CD14-positive monocyte (primary cell): ENCODE data around the gene RBM46. TPM values are rescaled to one million over a fixed set of nuclear protein-coding genes. Genes with fewer than 3 reads are reported as not detected.

Experiments used
- DNase-seq, 3 donors: peaks; one replicate each; pipeline ENCODE4 v3.0.0-alpha.2; 2011 to 2022
- H2AFZ ChIP-seq: 2 replicates; pipeline ENCODE4 v1.6.0; 2012; ENCODE audit warnings: mild to moderate bottlenecking, low read depth, low read length, inconsistent platforms; ENCODE audit not compliant: insufficient read depth, poor library complexity, severe bottlenecking
- H3K27ac ChIP-seq, 2 donors: 1 replicate in 1 of 2; 2 replicates in 1 of 2; pipeline ENCODE4 v1.5.1; 2012 to 2013; ENCODE audit warnings: low read length in 2 of 2, control low read depth in 1 of 2, inconsistent platforms in 1 of 2, low read depth in 1 of 2, mild to moderate bottlenecking in 1 of 2
- H3K27me3 ChIP-seq, 2 donors: one replicate each; pipeline versions ENCODE4 v1.6.0 to v1.6.1; 2011 to 2013; ENCODE audit warnings: low read length in 2 of 2; ENCODE audit not compliant: control insufficient read depth in 2 of 2, insufficient read depth in 2 of 2
- H3K36me3 ChIP-seq, 2 donors: replicated peaks in 1 of 2; 1 replicate in 1 of 2; 2 replicates in 1 of 2; pipeline versions ENCODE4 v1.5.1 to v1.6.1; 2012 to 2013; ENCODE audit warnings: low read length in 2 of 2, control low read depth in 1 of 2, inconsistent platforms in 1 of 2, mild to moderate bottlenecking in 1 of 2; ENCODE audit not compliant: insufficient read depth in 2 of 2, control insufficient read depth in 1 of 2
- H3K4me1 ChIP-seq, 2 donors: 1 replicate in 1 of 2; 2 replicates in 1 of 2; pipeline versions ENCODE4 v1.5.1 to v1.6.1; 2012 to 2013; ENCODE audit warnings: low read length in 2 of 2, control low read depth in 1 of 2, inconsistent platforms in 1 of 2, mild to moderate bottlenecking in 1 of 2, moderate library complexity in 1 of 2; ENCODE audit not compliant: insufficient read depth in 2 of 2, control insufficient read depth in 1 of 2
- H3K4me2 ChIP-seq: replicated peaks from 2 replicates; pipeline ENCODE3; 2012; ENCODE audit warnings: low read length, moderate library complexity, mild to moderate bottlenecking; ENCODE audit not compliant: poor library complexity, severe bottlenecking; ENCODE audit errors: extremely low read depth
- H3K4me3 ChIP-seq, 3 experiments: fragments of 200-600 bp in 1 of 3; sonication (generic) in 1 of 3; replicated peaks in 1 of 3; 1 replicate in 2 of 3; 2 replicates in 1 of 3; pipeline ENCODE4 v1.5.1; 2011 to 2013; ENCODE audit warnings: low read length in 3 of 3, mild to moderate bottlenecking in 3 of 3, control low read depth in 2 of 3, low read depth in 2 of 3, inconsistent platforms in 1 of 3, moderate library complexity in 1 of 3
- H3K79me2 ChIP-seq: 2 replicates; pipeline ENCODE4 v1.6.0; 2012; ENCODE audit warnings: mild to moderate bottlenecking, control low read depth, inconsistent platforms, low read length, moderate library complexity; ENCODE audit not compliant: insufficient read depth
- H3K9ac ChIP-seq: 2 replicates; pipeline ENCODE4 v1.6.0; 2017; ENCODE audit warnings: low read length, mild to moderate bottlenecking; ENCODE audit not compliant: insufficient read depth, poor library complexity, severe bottlenecking
- H3K9me3 ChIP-seq, 2 donors: replicated peaks in 1 of 2; 1 replicate in 1 of 2; 2 replicates in 1 of 2; pipeline versions ENCODE4 v1.5.1 to v1.6.1; 2012 to 2013; ENCODE audit warnings: low read length in 2 of 2, control low read depth in 1 of 2; ENCODE audit not compliant: control insufficient read depth in 1 of 2, insufficient read depth in 1 of 2
- H4K20me1 ChIP-seq: 2 replicates; pipeline ENCODE4 v1.6.0; 2012; ENCODE audit warnings: mild to moderate bottlenecking, low read length, control low read depth, moderate library complexity; ENCODE audit not compliant: insufficient read depth
- H3K27ac Mint-ChIP-seq, 7 donors: one replicate each; pipeline ENCODE4 v1.8.0; 2020; ENCODE audit warnings: mild to moderate bottlenecking in 7 of 7, mixed read lengths in 7 of 7, moderate library complexity in 6 of 7, inconsistent platforms in 2 of 7
- H3K27me3 Mint-ChIP-seq, 3 donors: one replicate each; pipeline ENCODE4 v1.8.0; 2021 to 2022; ENCODE audit warnings: low read depth in 3 of 3, mild to moderate bottlenecking in 3 of 3, mixed read lengths in 3 of 3, moderate library complexity in 3 of 3, inconsistent platforms in 1 of 3
- H3K36me3 Mint-ChIP-seq, 2 donors: one replicate each; pipeline ENCODE4 v1.8.0; 2020; ENCODE audit warnings: mixed read lengths in 2 of 2, inconsistent platforms in 1 of 2, mild to moderate bottlenecking in 1 of 2
- H3K4me1 Mint-ChIP-seq: one replicate; pipeline ENCODE4 v1.8.0; 2020; ENCODE audit warnings: mild to moderate bottlenecking, mixed read lengths
- H3K4me3 Mint-ChIP-seq, 2 donors: one replicate each; pipeline ENCODE4 v1.8.0; 2020; ENCODE audit warnings: mild to moderate bottlenecking in 2 of 2, mixed read lengths in 2 of 2, moderate library complexity in 1 of 2
- H3K9me3 Mint-ChIP-seq, 7 donors: one replicate each; pipeline ENCODE4 v1.8.0; 2020 to 2022; ENCODE audit warnings: mixed read lengths in 7 of 7, mild to moderate bottlenecking in 6 of 7, moderate library complexity in 6 of 7, inconsistent platforms in 2 of 7
- WGBS: methylation state at CpG from one replicate; pipeline ENCODE4 v1.1.5; 2013; ENCODE audit warnings: missing lambda C conversion rate; ENCODE audit not compliant: insufficient coverage; 5-methylcytosine and 5-hydroxymethylcytosine counted together
- intact Hi-C, 2 donors: fragments of 100-400 bp; cut with micrococcal nuclease; formaldehyde crosslinking; loops; one replicate each; pipeline versions ENCODE4 v1.15.0 to v1.15.1; 2023
- polyA plus RNA-seq, 3 donors: library from polyadenylated mRNA; depleted of rRNA in 1 of 3; unstranded in 2 of 3; stranded (reverse) in 1 of 3; fragments of 300-500 nt in 2 of 3; fragments of >200 nt in 1 of 3; fragmentation: Illumina TruSeq in 2 of 3; gene quantifications; 1 replicate in 2 of 3; 2 replicates in 1 of 3; pipeline ENCODE4 v1.2.3, GENCODE V29; 2012 to 2021
- TF ChIP-seq, protein P1 (sequence below): fragments of 200-600 bp; IDR thresholded peaks from one replicate; pipeline ENCODE4 v1.8.0; 2022; ENCODE audit warnings: antibody characterized with exemption, mild to moderate bottlenecking

Gene RBM46
- polyA plus RNA-seq, 3 donors, result 0.04 TPM; not detected in 2

- no peak overlapping the region for H2AFZ ChIP-seq
- Mint-ChIP-seq H3K27ac (no peak overlapping the region), H3K4me1 (no peaks in the 10 kb centered on the region), H3K9me3 (peaks cover 0 to 4% (median 2%) of the 10 kb centered on the region in 7 donors), H3K27me3 (peaks cover 0 to 3% (median 1%) of the 10 kb centered on the region in 3 donors), H3K36me3 (no peaks in the 10 kb centered on the region), H3K4me3 (no peak overlapping the region)
- no peaks in the 10 kb centered on the region for H3K27me3 ChIP-seq
- H3K4me3 ChIP-seq, result no peak overlapping the region
- no peak overlapping the region for H3K27ac ChIP-seq
- no peak for DNase-seq
- H4K20me1 ChIP-seq, result no peaks in the 10 kb centered on the region
- WGBS, result 83% methylated on average over 1 of the region's 1 CpG
- H3K79me2 ChIP-seq, result no peaks in the 10 kb centered on the region
- TF ChIP-seq, protein P1, sequence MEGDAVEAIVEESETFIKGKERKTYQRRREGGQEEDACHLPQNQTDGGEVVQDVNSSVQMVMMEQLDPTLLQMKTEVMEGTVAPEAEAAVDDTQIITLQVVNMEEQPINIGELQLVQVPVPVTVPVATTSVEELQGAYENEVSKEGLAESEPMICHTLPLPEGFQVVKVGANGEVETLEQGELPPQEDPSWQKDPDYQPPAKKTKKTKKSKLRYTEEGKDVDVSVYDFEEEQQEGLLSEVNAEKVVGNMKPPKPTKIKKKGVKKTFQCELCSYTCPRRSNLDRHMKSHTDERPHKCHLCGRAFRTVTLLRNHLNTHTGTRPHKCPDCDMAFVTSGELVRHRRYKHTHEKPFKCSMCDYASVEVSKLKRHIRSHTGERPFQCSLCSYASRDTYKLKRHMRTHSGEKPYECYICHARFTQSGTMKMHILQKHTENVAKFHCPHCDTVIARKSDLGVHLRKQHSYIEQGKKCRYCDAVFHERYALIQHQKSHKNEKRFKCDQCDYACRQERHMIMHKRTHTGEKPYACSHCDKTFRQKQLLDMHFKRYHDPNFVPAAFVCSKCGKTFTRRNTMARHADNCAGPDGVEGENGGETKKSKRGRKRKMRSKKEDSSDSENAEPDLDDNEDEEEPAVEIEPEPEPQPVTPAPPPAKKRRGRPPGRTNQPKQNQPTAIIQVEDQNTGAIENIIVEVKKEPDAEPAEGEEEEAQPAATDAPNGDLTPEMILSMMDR, result no peak
- H3K4me2 ChIP-seq, result no peak overlapping the region
- no peak overlapping the region for H3K9ac ChIP-seq
- H3K4me1 ChIP-seq, result no peaks in the 10 kb centered on the region
- intact Hi-C loops, result no loop called here
- H3K9me3 ChIP-seq, result peaks cover 8 to 10% of the 10 kb centered on the region in 2 donors
- no peaks in the 10 kb centered on the region for H3K36me3 ChIP-seq
These were observed 77.1 kb downstream of the RBM46 start for GRCh38 chr4:154858166-154858565.

DNA sequence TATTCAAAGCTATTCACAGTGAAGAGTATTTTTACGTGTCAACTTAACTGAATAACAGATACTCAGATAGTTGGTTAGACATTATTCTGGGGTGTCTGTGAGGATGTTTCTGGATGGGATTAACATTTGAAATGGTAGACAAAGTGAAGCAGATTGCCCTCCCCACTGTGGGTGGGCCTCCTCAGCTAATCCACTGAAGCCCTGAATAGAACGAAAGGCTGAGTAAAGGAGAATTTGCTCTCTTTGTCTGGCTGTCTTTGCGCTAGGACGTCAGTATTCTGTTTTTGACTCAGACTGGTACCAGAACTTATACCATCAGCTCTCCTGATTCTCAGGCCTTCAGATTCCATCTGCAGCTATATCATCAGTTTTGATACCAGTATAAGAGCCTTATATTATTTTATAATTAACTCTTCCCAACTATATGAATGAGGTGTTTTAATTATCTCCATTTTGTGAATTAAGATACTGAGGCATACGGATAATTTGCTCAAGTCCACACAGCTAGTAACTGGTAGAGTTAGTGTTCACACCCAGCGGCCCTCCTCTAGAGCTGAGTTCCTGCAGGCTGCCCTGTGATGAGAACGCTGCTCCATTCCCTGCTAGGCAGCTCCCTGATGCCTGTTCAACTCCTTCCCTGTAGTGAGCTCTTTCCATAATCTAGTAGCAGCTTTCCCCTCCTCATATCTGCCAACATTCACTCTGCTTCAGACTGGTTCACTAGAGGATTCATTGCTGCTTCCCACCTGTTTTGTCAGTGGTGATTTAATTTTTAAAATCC, 87.5 kb downstream of the RBM46 start:
- DNase-seq, result no peak
- Histone ChIP-seq H3K79me2 (no peaks in the 10 kb centered on the region), H2AFZ (no peak overlapping the region), H4K20me1 (no peaks in the 10 kb centered on the region), H3K4me2 (no peak overlapping the region), H3K27ac (no peak overlapping the region), H3K27me3 (no peaks in the 10 kb centered on the region), H3K9me3 (peaks cover 10 to 12% of the 10 kb centered on the region in 2 donors), H3K9ac (no peak overlapping the region), H3K4me3 (no peak overlapping the region), H3K36me3 (no peaks in the 10 kb centered on the region), H3K4me1 (no peaks in the 10 kb centered on the region)
- intact Hi-C loops, result no loop called here
- Mint-ChIP-seq H3K27ac (no peak overlapping the region), H3K4me1 (no peaks in the 10 kb centered on the region), H3K36me3 (no peaks in the 10 kb centered on the region), H3K9me3 (peaks cover 4 to 14% (median 10%) of the 10 kb centered on the region in 7 donors), H3K27me3 (no peaks in the 10 kb centered on the region), H3K4me3 (no peak overlapping the region)
- TF ChIP-seq, protein P1, result no peak
- WGBS, result 88% methylated on average over 2 of the region's 7 CpGs
